HG02973 (cell line): ENCODE measurements around the gene OR5H15.
"Not testable (repeated sequence)": the region's sequence is repeated elsewhere in the genome, so short reads cannot be mapped to it uniquely, and the experiment has no call there.

Experiments used
- ATAC-seq: cut with Tn5 transposase; IDR thresholded peaks from one replicate; pipeline ENCODE4 v1.9.1; 2021; ENCODE audit warnings: moderate library complexity; ENCODE audit not compliant: unreplicated experiment

The OR5H15 gene

DNA sequence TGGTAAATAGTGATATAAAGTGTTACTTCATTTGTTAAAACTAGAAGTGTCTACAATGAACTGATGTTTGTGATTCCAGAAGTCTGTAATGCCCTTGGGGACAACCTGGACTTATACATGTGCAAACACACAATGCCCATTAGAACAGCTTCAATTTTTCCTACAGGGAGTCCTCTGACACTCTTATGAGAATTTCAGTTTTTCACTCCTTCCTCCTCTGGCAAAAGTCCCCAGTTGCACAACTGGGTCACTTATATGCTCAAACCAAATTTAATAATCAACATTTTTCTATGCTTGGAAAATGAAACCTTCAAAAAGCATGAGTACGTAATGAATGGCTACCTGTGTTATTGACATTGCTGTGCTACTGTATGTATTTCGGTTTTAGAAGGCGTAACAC lies at the start of gene OR5H15:
Gene OR5H15 (plus strand): TSS at position 301 of the 400 bp plus-strand sequence. CDS start 2,004 bp downstream, outside the sequence.
- no peak for ATAC-seq

DNA sequence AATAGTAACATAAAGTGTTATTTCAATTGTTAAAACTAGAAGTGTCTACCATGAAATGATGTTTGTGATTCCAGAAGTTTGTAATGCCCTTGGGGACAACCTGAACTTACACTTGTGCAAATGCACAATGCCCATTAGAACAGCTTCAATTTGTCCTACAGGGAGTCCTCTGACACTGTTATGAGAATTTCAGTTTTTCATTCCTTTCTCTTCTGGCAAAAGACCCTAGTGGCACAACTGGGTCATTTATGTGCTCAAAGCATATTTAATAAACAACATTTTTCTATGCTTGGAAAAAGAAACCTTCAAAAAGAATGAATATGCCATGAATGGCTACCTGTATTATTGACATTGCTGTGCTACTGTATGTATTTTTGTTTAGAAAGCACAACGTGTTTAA lies 36.1 kb upstream of the OR5H15 start, which contains the start of gene OR5H1:
Gene OR5H1 (plus strand): TSS at position 301 of the 400 bp plus-strand sequence. CDS start 1,977 bp downstream, outside the sequence.
- no peak for ATAC-seq

DNA sequence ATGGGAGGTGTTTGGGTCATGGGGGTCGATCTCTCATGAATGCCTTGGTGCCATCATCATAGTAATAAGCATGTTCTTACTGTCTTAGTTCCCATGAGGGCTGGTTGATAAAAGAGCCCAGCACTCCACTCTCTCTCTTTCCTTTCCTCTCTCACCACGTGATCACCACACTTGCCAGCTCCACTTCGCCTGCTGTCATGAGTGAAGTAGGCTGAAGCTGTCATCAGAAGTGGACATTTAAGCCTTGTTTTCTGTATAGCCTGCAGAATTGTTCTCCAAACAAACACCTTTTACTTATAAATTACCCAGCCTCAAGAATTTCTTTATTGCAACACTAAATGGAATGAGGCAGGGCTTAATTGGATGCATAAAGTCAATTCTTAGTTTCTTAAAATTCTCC lies 29.9 kb upstream of the OR5H15 start:
- ATAC-seq, result no peak

DNA sequence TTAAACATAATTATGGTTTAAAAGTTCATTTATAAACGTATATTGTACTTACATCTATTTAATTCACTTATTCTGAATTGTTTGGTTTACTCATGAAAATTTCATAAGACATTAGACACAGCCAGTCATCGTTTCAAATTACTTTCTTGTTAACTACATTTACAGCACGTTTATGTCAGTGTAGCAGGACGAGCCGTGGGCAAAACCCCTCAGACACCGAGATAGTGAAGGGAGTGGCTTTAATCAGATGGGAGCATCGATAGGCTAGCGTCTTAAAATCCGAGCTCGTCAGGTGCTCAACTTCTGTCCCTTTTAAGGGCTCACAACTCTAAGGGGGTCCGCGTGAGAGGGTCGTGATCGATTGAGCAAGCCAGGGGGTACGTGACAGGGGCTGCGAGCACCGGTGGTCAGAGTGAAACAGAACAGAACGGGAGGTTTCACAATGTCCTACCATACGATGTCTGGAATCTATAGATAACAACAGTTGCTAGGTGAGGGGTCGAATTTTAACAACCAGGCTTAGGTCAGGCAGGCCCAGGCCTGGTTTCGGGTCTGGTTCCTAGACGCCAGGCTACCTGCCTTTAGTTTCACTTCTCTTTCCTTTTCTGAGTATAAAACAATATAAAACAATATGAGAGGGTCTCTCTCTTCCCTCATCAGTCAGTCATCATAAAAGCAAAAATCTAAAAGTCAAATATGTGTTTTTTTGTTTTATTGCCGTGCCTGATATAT lies 28.5 kb upstream of the OR5H15 start:
- not testable (repeated sequence) for ATAC-seq

DNA sequence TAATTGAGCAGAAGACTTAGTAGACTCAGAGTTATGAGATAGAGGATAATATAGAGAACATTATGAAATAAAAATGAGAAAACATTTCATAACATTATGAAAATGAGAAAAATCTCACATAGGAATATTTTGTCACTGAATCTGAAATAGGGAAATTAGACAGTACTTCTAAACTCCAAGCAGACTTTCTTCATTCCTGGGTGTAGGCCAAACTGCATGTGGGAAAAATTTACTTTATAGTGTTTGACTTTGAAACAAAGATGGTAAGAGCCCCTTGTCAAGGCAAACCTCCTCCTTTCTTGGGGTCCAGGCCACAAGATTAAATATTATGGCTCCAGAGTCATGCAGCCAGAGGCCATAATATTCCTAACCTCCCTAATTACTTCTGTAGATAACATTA lies 26.0 kb upstream of the OR5H15 start:
- ATAC-seq, result no peak

DNA sequence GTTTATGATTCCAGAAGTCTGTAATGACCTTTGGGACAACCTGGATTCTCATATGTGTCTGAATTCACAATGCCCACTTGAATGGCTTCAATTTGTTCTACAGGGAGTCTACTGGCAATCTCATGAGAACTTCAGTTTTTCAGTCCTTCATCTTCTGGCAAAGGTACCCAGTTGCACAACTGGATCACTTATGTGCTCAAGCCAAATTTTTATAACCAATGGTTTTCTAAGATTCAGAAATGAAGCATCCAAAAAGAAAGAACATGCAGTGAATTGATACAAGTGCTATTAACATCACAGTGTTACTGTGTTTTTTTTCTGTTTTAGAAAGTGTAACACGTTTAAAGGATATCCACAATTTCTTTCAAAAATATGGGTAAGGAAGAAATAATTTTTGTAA lies 19.3 kb upstream of the OR5H15 start, which contains the start of gene OR5H14:
Gene OR5H14 (plus strand): TSS at position 301 of the 400 bp plus-strand sequence. CDS start 1,907 bp downstream, outside the sequence.
- no peak for ATAC-seq

DNA sequence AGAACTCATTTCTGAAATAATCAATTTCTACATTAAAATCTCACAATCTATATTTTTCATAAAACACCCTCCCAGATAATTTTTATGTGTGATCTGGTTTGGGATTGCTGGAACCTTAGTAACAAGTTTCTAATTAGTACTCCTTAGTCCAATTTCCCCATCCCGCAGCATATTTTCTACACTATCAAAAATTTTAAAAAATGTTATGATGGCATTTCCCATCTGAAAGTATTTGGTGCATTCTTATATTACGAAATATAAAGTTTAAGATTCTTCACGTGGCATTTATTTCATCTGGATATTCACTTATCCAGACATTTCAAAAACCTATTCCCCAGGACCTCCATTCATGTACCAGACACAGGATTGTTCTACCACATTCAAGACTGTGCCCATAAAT lies 17.7 kb upstream of the OR5H15 start:
- ATAC-seq, result no peak

DNA sequence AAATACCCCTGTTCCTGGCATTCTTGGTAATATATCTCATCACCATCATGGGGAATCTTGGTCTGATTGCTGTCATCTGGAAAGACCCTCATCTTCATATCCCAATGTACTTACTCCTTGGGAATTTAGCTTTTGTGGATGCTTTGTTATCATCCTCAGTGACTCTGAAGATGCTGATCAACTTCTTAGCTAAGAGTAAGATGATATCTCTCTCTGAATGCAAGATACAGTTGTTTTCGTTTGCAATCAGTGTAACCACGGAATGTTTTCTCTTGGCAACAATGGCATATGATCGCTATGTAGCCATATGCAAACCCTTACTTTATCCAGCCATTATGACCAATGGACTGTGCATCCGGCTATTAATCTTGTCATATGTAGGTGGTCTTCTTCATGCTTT lies 17.0 kb upstream of the OR5H15 start:
- not testable (repeated sequence) for ATAC-seq

DNA sequence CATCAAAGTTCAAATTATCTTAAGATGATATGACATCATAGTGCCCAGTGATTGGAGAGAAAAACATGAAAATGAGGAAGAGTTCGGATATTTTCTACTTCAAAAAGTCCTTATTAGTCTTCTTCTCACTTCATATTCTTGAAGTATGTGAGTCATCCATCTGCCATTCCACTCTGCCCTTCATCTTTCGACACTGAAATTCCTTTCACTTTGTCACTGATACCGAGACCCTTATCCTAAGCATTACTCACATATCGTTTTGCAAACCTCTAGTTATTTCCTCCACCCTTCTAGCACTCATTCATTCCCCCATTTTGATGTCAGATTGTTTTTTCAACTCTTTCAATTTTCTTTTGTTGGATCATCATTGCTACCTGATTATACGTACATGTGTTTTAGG lies 15.3 kb upstream of the OR5H15 start:
- no peak for ATAC-seq

DNA sequence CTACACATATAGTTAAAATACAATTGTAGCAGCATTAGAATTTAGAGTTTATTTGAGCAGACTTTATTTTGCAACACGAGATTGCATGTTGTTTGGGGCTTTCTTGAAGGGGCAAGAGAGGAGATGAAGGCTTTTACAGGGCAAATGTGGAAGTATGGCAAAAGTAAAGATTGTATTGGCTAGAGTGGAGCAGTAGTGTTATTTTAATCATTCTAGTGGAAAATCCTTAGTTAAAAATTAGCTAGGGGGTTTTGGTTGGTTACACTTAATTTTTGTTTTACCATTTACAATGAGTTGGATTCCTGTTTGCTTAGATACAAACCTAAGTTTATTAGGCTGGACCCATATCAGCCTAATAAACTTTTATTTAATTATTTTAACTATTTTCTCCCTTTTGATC lies 4.6 kb downstream of the OR5H15 start:
- no peak for ATAC-seq

DNA sequence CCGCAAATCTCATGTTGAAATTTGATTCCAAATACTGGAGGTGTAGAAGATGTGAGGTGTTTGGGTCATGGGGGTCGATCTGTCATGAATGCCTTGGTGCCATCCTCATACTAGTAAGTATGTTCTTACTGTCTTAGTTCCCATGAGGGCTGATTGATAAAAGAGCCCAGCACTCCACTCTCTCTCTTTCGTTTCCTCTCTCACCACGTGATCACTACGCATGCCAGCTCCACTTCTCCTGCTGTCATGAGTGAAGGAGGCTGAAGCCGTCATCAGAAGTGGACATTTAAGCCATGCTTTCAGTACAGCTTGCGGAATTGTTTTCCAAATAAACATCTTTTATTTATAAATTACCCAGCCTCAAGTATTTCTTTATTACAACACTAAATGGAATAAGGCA lies 6.1 kb downstream of the OR5H15 start:
- no peak for ATAC-seq

DNA sequence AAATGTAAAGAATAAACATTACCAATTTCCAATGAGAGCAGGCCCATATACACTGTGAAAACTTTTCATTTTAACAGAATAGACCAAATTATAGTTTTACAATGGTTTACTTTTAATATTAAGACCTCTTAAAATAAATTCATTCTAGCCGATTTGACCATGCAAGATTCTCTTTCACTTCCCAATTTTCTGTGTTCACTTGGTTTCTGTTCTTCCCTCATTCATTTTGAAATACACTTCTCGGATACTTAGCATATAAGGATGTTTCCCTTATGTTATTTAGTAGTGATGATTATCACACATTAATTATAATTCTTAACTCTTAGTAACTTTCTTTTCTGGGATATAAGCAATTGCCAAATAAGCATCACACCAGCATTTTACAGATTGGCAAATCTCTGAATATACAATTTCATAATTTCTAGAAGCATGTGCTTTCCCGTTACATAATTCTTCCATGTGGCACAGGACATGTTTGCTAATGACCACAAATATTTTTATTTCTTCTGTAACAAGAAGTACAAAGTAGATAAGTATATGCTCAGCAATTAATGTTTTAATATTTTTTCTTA lies 13.9 kb downstream of the OR5H15 start:
- ATAC-seq, result no peak

DNA sequence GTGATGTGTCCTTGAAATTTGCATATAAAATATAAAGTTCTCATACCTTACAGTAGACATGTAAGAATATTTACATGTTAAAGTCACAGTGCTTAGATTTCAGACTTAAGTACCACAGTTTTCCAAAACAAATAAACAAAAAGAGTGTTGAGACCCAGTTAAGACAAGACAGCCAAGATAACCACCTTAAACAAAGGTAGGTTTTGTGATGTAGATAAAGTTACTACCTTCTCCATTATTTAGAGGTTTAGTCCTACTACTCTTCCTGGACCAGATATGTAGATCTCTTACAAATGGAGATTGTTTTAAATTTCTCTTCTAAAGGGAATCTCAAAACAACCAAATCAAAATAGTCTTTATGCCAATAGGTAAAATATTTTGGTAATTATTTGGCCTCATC lies 15.7 kb downstream of the OR5H15 start:
- ATAC-seq, result no peak

DNA sequence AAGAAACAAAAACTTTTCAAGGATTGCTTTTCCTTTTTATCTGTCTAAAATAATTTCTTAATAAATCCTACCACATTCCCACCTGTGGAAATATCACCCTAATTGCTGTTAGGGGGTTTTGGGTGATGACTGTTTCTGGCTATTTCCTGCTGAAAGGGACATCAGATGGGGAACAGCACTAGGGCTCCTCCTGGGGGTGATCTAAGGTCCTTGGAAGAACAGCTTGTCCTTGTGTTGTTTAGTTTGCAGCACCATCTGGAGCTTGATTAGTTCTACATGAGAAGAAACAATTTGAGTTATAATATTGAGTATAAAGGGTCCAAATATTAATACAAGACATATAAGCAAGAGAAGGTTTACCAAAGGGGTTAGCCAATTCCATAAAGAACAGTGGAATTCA lies 18.7 kb downstream of the OR5H15 start:
- no peak for ATAC-seq

DNA sequence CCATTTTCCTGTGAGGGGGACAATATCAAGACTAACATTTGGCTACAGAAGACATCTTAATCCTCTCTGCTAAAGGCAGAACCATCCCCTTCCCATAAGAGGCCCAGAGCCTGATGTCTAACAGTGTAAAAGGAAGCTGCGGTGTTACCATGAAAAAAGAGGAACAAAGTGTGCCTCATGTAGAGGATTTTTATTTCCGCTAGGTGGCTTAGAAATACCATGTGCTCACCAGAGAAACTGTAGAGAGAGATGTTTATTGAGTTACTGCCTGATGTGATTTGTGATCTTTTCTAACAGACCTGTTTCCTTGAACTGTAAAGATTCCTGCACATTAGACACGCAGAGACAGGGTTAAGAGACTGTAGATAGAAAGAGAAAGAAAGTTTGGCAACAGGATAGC lies 22.0 kb downstream of the OR5H15 start:
- no peak for ATAC-seq

DNA sequence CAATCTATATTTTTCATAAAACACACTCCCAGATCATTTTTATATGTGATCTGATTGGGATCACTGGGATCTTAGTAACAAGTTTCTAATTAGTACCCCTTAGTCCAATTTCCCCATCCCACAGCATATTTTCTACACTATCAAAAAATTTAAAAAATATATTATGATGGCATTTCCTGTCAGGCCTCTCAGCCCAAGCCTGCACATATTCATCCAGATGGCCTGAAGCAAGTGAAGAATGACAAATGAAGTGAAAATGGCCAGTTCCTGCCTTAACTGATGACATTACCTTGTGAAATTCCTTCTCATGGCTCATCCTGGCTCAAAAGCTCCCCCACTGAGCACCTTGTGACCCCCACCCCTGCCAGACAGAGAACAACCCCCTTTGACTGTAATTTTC lies 24.4 kb downstream of the OR5H15 start:
- ATAC-seq, result not testable (repeated sequence)

DNA sequence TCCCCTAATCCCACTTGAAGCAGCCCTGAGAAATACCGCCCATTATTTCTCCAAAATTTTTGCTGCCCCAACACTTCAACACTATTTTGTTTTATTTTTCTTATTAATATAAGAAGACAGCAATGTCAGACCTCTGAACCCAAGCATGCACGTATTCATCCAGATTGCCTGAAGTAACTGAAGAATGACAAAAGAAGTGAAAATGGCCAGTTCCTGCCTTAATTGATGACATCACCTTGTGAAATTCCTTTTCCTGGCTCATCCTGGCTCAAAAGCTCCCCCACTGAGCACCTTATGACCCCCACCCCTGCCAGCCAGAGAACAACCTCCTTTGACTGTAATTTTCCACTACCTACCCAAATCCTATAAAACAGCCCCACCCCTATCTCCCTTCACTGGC lies 29.8 kb downstream of the OR5H15 start:
- ATAC-seq, result not testable (repeated sequence)

DNA sequence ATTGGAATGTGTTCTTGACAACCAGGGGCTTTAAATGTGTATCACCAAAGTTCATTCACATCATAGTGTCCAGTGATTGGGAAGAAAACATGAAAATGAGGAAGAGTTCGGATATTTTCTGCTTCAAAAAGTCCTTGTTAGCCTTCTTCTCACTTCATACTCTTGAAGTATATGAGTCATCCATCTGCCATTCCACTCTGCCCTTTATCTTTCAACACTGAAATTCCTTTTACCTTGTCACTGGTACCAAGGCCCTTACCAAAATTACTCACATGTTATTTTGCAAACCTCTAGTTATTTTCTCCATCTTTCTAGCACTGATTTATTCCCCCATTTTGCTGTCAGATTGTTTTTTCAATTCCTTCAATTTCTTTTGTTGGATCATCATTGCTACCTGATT lies 32.5 kb downstream of the OR5H15 start:
- ATAC-seq, result no peak

DNA sequence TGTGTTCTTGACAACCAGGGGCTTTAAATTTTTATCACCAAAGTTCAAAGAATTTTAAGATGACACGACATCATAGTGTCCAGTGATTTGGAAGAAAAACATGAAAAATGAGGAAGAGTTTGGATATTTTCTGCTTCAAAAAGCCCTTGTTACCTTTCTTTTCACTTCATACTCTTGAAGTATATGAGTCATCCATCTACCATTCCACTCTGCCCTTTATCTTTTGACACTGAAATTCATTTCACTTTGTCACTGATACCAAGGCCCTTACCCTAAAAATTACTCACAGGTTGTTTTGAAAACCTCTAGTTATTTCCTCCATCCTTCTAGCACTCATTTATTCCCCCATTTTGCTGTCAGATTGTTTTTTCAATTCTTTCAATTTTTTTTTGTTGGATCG lies 42.7 kb downstream of the OR5H15 start:
- no peak for ATAC-seq

DNA sequence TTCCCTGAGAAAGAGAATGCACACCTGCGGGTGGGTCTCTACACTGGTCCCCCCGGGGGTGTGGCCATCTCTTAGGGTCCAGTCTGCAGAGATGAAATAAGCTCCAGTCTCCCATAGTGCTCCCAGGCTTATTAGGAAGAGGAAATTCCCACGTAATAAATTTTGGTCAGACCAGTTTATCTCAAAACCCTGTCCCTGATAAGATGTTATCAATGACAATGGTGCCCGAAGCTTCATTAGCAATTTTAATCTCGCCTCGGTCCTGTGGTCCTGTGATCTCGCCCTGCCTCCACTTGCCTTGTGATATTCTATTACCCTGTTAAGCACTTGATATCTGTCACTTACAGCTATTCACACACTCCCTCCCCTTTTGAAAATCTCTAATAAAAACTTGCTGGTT lies 46.8 kb downstream of the OR5H15 start:
- ATAC-seq, result no peak

DNA sequence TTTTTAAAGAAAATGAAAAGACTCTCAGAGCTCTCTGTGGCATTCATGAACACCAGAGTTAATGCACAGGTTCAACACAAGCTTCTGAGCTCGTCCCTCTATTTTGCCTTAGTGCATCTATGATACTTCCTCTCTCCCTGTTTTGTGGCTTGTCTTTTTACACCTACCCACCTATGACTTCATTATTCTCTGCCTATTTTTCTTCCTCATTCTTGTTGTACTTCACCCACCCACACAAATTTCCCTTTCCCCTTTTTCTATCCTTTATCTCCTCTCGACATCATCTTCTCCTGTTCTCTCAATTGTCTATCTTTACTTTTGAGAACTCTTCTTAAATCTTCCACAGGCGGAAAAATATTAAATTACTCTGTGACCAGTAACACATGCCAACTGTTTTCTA lies 48.6 kb downstream of the OR5H15 start:
- no peak for ATAC-seq
